ENCODE data around the gene FTCDNL1.

The FTCDNL1 gene

DNA sequence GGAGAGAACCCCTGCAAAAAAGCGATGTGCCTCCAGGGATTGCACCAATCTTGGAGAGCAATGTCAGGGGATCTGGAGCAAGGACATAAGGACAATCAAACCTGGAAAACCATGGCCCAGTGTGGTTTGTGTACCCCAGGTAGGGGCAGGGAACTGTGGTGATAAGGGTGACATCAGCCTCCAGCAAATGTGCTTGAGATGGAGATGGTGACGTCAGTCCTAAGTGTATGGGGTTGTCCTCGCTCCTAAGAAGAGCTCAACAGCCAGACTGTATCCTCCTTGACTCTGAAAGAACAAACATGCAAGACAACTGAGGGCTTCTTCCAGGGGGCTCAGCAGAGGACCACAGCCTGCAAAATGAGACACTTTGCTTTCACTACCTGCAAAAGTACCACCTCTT lies 71.4 kb downstream of the FTCDNL1 start:
- no peak for DNase-seq

DNA sequence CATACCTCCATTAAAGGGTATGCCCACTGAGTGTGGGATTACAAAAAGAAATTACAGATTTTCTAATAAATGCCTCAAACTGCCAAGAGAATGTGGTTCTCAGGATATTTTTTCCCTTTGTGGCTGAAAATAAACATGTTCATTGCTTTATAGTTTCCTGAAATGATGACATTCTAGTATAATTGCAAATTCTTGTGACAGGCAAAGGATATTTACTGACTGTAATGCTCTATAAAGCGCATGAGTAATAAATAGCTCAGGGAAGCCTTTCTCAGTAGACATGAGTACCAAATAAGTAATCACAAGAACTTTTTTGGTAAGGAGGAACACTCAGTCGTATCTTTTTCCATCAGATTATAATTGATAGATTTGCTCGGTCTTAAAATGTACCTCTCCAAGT lies 72.3 kb downstream of the FTCDNL1 start:
- no peak for DNase-seq

GRCh38 chr2:199777916-199778315 lies 73.1 kb downstream of the FTCDNL1 start:
- DNase-seq, result no peak

GRCh38 chr2:199777315-199777714 lies 73.7 kb downstream of the FTCDNL1 start:
- DNase-seq, result no peak

- DNase-seq, result no peak
Measured at GRCh38 chr2:199775267-199775666, 75.7 kb downstream of the FTCDNL1 start.

DNA sequence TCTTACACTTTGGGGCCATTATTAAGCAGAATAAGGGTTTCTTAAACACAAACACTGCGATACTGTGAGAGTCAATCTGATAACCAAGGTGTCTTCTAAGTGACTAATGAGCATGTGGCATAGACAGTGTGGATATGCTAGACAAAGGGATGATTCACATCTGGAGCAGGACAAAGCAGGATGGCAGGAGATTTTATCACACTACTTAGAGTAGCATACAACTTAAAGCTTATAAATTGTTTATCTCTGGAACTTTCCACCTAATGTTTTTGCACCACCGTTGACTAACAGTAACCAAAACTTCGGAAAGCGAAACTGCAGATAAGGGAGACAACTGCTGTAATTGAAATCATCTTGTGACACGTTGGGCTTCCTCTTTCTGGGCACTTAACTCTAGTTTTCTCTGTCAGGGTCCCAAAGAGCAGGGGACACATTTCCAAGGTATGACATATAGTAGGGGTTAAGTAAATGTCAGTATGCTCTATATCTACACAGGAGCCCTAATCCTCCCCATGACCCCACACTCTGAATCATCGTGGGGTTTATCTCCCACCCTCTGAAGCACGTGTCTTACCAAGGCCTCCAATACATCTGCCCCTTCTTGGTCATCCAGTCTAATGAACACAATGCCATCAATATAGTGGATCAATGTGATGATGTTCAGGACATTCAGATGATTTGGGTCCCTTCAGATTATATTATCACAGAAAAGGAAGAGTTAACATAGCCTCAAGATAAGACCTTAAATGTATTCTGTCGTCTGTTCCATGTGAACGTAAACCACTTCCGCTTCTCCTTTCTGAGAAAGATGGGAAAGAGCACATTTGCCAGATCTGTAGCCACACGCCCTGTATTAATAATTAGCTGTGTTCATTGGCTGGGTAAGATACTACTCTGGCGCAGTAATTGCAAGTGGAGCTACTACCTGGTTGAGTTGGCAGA lies 78.7 kb downstream of the FTCDNL1 start:
- DNase-seq, result no peak

- DNase-seq, result no peak
Measured at GRCh38 chr2:199770716-199771115, 80.3 kb downstream of the FTCDNL1 start.

DNA sequence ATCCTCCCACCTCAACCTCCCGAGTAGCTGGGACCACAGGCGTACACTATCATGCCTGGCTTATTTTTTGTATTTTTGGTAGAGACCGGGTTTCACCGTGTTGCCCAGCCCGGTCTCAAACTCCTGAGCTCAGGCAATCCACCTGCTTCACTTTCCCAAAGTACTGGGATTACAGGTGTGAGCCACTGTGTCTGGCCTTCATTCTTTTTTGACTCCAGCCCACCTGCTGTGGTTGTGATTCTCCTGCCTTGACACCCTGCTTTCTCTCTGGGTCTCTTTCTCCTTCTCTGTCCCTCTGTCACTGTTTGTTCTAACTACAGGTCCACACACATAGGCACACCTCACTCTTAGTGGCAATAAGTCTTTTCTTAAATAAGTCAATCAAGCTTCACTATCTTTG lies 85.3 kb downstream of the FTCDNL1 start:
- DNase-seq, result no peak

- no peak for DNase-seq
Measured at GRCh38 chr2:199764273-199764800, 86.7 kb downstream of the FTCDNL1 start.

GRCh38 chr2:199762963-199763362 lies 88.0 kb downstream of the FTCDNL1 start:
- no peak for DNase-seq

DNA sequence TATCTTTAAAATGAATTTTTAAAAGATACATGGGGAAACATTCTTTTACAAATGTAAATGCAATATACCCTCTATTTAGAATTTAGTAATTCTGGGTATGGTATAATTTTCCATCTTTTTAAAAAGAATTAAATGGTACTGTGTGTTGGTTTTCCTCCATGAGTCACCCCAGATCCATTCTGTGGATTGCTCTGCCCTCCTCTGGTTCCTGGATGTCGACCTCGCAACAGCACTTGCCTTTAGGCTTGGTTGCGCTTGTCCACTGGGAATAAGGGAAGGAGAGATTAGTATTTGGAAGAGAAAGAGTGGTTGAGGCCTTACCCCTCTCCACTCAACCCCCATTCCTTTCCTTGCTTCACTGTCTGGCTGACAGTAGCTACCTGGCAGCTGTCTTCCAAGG lies 90.4 kb downstream of the FTCDNL1 start:
- no peak for DNase-seq

GRCh38 chr2:199757233-199757870 lies 93.6 kb downstream of the FTCDNL1 start:
- no peak for DNase-seq

- DNase-seq, result no peak
Measured at GRCh38 chr2:199756743-199757142, 94.2 kb downstream of the FTCDNL1 start.

DNA sequence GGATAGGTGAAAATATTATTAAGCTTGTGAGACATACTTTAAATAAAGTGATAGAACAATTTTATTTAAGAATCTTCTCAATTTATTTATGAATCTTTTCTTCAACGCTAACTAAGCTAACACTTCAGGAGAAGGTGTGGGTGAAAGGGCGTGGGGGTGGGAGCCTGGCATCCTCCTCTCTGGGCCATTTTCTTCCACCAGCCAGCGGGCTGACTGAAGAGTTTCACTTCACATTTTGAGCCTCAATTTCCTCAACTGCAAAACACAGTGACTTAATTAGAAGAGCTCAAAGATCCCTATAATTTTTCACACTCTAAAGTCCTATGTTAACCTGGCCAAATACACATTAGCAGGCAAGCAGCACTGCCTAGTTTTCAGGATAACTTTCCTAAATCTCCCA lies 94.8 kb downstream of the FTCDNL1 start:
- DNase-seq, result no peak

DNA sequence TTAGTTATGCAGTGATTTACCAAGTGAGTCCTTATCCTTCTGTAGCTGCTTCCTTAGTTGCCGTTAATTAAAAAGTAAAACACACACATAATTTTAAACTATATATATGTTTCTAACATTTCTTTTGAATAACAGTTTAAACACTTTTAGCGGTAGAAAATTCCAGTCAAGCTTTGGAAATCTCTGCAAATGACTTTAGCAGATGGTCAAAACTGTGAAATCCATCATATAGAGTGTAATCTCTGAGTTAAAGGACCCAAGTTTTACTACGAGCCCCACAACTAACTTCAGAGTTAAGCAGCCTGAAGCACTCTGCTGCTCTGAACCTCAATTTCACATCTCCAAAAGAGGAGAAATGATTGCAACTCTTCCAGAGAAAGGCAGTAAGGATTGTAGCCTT lies 96.2 kb downstream of the FTCDNL1 start:
- DNase-seq, result no peak

GRCh38 chr2:199751492-199752120 lies 99.4 kb downstream of the FTCDNL1 start:
- no peak for DNase-seq

- DNase-seq, result no peak
Measured at GRCh38 chr2:199749571-199749970, 101.4 kb downstream of the FTCDNL1 start.

DNA sequence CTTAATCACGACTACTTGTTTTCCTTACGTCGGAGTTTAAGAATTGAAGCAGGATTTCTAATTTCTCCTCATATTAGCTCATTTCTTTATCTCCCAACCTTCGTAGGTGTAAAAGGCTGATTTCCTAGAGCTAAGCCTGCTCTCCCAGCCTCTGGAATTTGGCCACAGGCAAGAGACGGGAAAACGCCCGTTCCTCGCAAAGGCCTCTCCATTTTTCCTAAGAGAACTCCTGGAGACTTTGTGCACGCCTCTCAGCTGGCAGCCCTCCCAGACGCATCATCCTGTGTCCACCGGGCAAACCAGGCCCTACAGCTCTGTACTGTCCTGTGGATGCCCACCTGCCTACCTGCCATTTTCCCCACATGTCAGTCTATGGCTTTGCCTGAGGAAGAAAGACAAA lies 106.3 kb downstream of the FTCDNL1 start:
- no peak for DNase-seq

DNA sequence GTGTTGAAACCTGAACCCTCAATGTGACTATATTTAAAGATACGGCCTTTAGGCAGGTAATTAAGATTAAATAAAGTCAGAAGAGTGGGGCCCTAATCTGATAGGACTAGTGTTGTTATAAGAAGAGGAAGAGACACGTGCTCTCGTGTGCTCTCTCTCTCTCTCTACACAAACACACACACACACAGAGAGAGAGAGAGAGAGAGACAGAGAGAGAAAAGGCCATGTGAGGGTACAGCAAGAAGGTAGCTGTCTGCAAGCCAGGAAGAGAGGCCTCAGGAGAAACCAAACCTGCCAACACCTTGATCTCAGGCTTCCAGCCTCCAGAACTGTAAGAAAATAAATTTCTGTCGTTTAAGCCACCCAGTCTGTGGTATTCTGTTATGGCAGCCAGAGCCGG lies 106.7 kb downstream of the FTCDNL1 start:
- no peak for DNase-seq

DNA sequence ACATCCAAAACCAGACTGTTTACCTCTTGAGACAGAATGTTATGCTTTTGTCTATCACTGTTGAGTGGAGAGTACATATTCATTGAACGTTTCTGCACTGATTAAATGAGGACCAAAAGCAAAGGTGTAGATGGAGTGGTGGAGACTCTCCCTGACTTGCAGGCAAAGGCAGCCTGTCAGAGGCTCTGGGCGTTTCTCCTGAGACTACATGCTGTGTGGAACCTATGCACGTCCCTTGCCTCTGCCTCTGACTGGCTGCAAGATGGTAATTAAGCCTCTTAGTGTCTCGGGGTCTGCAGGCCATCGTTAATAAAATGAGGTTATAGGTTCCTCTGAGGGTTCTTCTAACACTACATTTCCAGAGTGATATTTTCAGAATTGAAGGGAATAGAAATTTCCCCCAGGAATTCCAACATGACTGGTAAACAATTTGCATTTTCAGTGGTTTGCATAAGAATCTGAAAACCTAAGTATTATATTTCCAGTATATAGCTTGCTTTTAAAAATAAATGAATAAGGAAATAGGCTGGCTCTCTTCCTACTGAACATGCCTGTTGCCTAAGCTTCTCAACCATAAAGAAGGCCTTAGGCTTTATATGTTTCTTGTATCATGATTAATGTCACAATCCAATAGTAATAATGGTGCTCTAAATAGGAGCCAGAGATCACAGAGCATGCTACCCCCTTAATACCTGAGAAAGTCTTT lies 107.4 kb downstream of the FTCDNL1 start:
- DNase-seq, result no peak

DNA sequence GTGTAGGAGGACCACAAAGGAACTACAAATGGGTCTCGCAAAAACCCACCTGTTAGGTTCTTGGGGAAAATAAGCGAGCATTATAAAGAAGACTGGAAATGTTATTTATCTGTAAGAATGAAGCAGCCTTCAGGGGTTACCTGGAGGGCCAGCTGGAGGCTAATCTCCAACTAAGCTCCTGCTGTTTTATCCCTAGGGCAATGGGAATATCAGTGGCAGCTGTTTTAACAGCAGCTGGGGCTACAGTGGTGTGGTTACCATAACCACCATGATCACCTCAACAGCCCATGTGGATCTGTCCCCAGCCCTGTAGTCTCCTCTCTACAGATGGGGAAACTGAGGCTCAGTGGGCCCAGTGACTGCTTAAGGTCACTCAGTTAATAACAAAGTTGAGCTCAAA lies 108.1 kb downstream of the FTCDNL1 start:
- no peak for DNase-seq

- no peak for DNase-seq
Measured at GRCh38 chr2:199740111-199740428, 110.9 kb downstream of the FTCDNL1 start.

Measured in CD4-positive, alpha-beta T cell treated with Interferon alpha-2 for 1 hour (primary cell).